Fibroblast of lung (primary cell): ENCODE measurements around the gene NKD2. TPM values are rescaled to one million over a fixed set of nuclear protein-coding genes. Genes with fewer than 3 reads are reported as not detected.

Experiments used
- DNase-seq, 2 donors: peaks; one replicate each; pipeline versions ENCODE4 v3.0.0 to v3.0.0-alpha.2; 2010; ENCODE audit warnings: low read depth in 2 of 2
- H2AFZ ChIP-seq: 2 replicates; pipeline ENCODE4 v1.5.1; 2012; ENCODE audit warnings: low read length, control low read depth, inconsistent platforms
- H3K27ac ChIP-seq: 2 replicates; pipeline ENCODE4 v1.5.1; 2011; ENCODE audit warnings: low read length, control low read depth; ENCODE audit not compliant: insufficient read depth
- H3K27me3 ChIP-seq: 2 replicates; pipeline ENCODE4 v1.5.1; 2011; ENCODE audit warnings: mild to moderate bottlenecking, low read length; ENCODE audit not compliant: control insufficient read depth, insufficient read depth
- H3K36me3 ChIP-seq: 2 replicates; pipeline ENCODE4 v1.5.1; 2011; ENCODE audit warnings: low read length; ENCODE audit not compliant: control insufficient read depth, insufficient read depth
- H3K4me1 ChIP-seq: 2 replicates; pipeline ENCODE4 v1.5.1; 2011; ENCODE audit warnings: low read length; ENCODE audit not compliant: control insufficient read depth, insufficient read depth; ENCODE audit errors: extremely low read depth
- H3K4me2 ChIP-seq: 2 replicates; pipeline ENCODE4 v1.5.1; 2011; ENCODE audit warnings: low read length, control low read depth; ENCODE audit not compliant: insufficient read depth; ENCODE audit errors: extremely low read depth
- H3K4me3 ChIP-seq, 4 experiments: fragments of 200-600 bp in 1 of 4; sonication (generic) in 1 of 4; replicated peaks in 1 of 4; 2 replicates each; pipeline ENCODE4 v1.5.1; 2011 to 2016; ENCODE audit warnings: low read length in 4 of 4, low read depth in 3 of 4, mild to moderate bottlenecking in 3 of 4, control low read depth in 2 of 4, inconsistent platforms in 1 of 4, mixed read lengths in 1 of 4; ENCODE audit not compliant: insufficient read depth in 1 of 4; ENCODE audit errors: control extremely low read depth in 1 of 4
- H3K79me2 ChIP-seq: 2 replicates; pipeline ENCODE4 v1.5.1; 2012; ENCODE audit warnings: mild to moderate bottlenecking, low read length, inconsistent platforms; ENCODE audit not compliant: control insufficient read depth, insufficient read depth
- H3K9ac ChIP-seq: 2 replicates; pipeline ENCODE4 v1.5.1; 2011; ENCODE audit warnings: mild to moderate bottlenecking, low read length, control low read depth; ENCODE audit not compliant: insufficient read depth
- H3K9me3 ChIP-seq: 2 replicates; pipeline ENCODE4 v1.5.1; 2012; ENCODE audit warnings: low read depth, low read length; ENCODE audit not compliant: control insufficient read depth, insufficient read depth
- H4K20me1 ChIP-seq: 2 replicates; pipeline ENCODE4 v1.5.1; 2011; ENCODE audit warnings: low read length; ENCODE audit not compliant: control insufficient read depth, insufficient read depth; ENCODE audit errors: extremely low read depth
- CTCF ChIP-seq, 2 donors: IDR thresholded peaks in 1 of 2; conservative IDR thresholded peaks in 1 of 2; 1 replicate in 1 of 2; 2 replicates in 1 of 2; pipeline ENCODE4 v1.5.1; 2011 to 2012; ENCODE audit warnings: low read length in 2 of 2, control low read depth in 1 of 2, inconsistent platforms in 1 of 2, low read depth in 1 of 2, mild to moderate bottlenecking in 1 of 2
- EZH2 ChIP-seq: IDR thresholded peaks from 2 replicates; pipeline ENCODE4 v1.5.1; 2012; ENCODE audit warnings: low read length, control low read depth, mild to moderate bottlenecking; ENCODE audit errors: missing control alignments
- polyA plus RNA-seq, 2 donors: library from polyadenylated mRNA; depleted of rRNA in 1 of 2; stranded (reverse) in 1 of 2; unstranded in 1 of 2; fragments of >200 nt; gene quantifications; 2 replicates each; pipeline ENCODE4 v1.2.1, GENCODE V29; 2011 to 2012; ENCODE audit warnings: missing spikeins in 1 of 2
- total RNA-seq: library from RNA; depleted of rRNA; stranded (reverse); fragments of >200 nt; gene quantifications from 2 replicates; pipeline ENCODE4 v1.2.1, GENCODE V29; 2014

The NKD2 gene
- total and polyA plus RNA-seq, 2 donors (not counting 1 experiment from before 2014, with no cell fraction given), result under 0.01 TPM; not detected in 1

GRCh38 chr5:1033606-1034420 lies 25.2 kb downstream of the NKD2 start:
- H2AFZ ChIP-seq, result no peak overlapping the region
- no peak overlapping the region for H3K4me2 ChIP-seq
- H3K4me3 ChIP-seq, result no peak overlapping the region
- no peaks in the 10 kb centered on the region for H3K27me3 ChIP-seq
- TF ChIP-seq EZH2 (no peak), CTCF (conservative IDR thresholded peaks at IDR 0.05 in 1 of 2, IDR thresholded peaks at IDR 0.05 in 1 of 2; ENCODE audit: low read depth in 1 of 2, low read length in 2 of 2) (no peak)
- H4K20me1 ChIP-seq, result no peaks in the 10 kb centered on the region
- no peaks in the 10 kb centered on the region for H3K79me2 ChIP-seq
- H3K4me1 ChIP-seq, result no peaks in the 10 kb centered on the region
- H3K36me3 ChIP-seq, result no peaks in the 10 kb centered on the region
- no peaks in the 10 kb centered on the region for H3K9me3 ChIP-seq
- no peak overlapping the region for H3K27ac ChIP-seq
- no peak overlapping the region for H3K9ac ChIP-seq
- no peak for DNase-seq

- Histone ChIP-seq H3K4me3 (no peak overlapping the region), H4K20me1 (no peaks in the 10 kb centered on the region), H3K36me3 (no peaks in the 10 kb centered on the region), H2AFZ (no peak overlapping the region), H3K27ac (no peak overlapping the region), H3K79me2 (no peaks in the 10 kb centered on the region), H3K4me1 (no peaks in the 10 kb centered on the region), H3K27me3 (no peaks in the 10 kb centered on the region), H3K4me2 (no peak overlapping the region), H3K9ac (no peak overlapping the region), H3K9me3 (no peaks in the 10 kb centered on the region)
- TF ChIP-seq CTCF (conservative IDR thresholded peaks at IDR 0.05 in 1 of 2, IDR thresholded peaks at IDR 0.05 in 1 of 2; ENCODE audit: low read depth in 1 of 2, low read length in 2 of 2) (no peak), EZH2 (no peak)
- no peak for DNase-seq
Observed at GRCh38 chr5:1034421-1034905, 25.9 kb downstream of the NKD2 start.

GRCh38 chr5:1034986-1035385 lies 26.4 kb downstream of the NKD2 start:
- H3K4me1 ChIP-seq, result no peaks in the 10 kb centered on the region
- no peak overlapping the region for H3K4me3 ChIP-seq
- no peaks in the 10 kb centered on the region for H3K27me3 ChIP-seq
- H3K79me2 ChIP-seq, result no peaks in the 10 kb centered on the region
- no peak for TF ChIP-seq EZH2
- no peak for TF ChIP-seq CTCF (conservative IDR thresholded peaks at IDR 0.05 in 1 of 2, IDR thresholded peaks at IDR 0.05 in 1 of 2; ENCODE audit: low read depth in 1 of 2, low read length in 2 of 2)
- H4K20me1 ChIP-seq, result no peaks in the 10 kb centered on the region
- no peak for DNase-seq
- no peak overlapping the region for H2AFZ ChIP-seq
- H3K9me3 ChIP-seq, result no peaks in the 10 kb centered on the region
- no peaks in the 10 kb centered on the region for H3K36me3 ChIP-seq
- H3K4me2 ChIP-seq, result no peak overlapping the region
- H3K9ac ChIP-seq, result no peak overlapping the region
- no peak overlapping the region for H3K27ac ChIP-seq
